HG02642 (cell line): ENCODE results near the gene PLEKHA5.
A peak's percentile ranks its signal among the peaks of the same experiment; 100 is the strongest.

Experiments used
- ATAC-seq: cut with Tn5 transposase; IDR thresholded peaks from one replicate; pipeline ENCODE4 v1.9.1; 2021; ENCODE audit warnings: mild to moderate bottlenecking; ENCODE audit not compliant: unreplicated experiment, poor library complexity

PLEKHA5 gene

DNA sequence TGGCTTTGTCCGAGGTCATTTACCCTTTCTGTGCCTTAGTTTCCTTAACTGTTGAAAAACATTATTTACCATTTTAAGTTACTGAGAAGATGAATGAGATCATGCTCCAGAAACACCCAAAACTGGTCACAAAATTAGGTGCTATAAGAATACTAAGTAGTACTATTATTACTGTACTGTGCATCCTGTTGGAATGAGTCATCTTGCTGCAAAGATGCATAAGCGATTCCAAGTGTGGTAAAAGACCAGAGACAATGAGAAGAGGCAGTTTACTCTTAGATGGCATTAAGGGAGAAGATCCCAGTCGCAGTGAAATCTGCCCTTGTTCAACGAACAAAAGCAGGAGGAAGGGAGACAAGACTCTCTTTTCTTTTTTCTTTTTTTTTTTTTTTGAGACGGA, 4.2 kb upstream of the PLEKHA5 start:
- ATAC-seq: no peak

- no peak for ATAC-seq
Observed at GRCh38 chr12:19127270-19127669, 2.3 kb upstream of the PLEKHA5 start.

GRCh38 chr12:19128485-19128884, 1.0 kb upstream of the PLEKHA5 start:
- ATAC-seq: no peak

DNA sequence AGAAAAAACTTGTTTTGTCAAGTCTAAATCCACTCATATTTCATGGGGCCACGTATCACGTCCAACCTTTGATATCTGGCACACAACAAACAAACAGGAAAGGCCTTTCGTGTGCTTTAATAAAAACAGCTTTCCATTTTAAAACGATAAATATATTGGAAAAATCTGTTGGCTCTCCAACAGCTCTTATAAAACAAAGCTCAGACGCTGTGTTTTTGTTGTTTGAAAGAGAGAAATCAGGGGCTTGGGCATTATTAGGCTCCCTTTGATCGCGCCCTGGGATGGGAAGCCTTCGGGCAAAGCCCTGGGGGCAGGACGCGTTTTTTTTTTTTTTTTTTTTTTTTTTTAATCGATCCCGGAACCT, 429 bp upstream of the PLEKHA5 start:
- no peak for ATAC-seq

DNA sequence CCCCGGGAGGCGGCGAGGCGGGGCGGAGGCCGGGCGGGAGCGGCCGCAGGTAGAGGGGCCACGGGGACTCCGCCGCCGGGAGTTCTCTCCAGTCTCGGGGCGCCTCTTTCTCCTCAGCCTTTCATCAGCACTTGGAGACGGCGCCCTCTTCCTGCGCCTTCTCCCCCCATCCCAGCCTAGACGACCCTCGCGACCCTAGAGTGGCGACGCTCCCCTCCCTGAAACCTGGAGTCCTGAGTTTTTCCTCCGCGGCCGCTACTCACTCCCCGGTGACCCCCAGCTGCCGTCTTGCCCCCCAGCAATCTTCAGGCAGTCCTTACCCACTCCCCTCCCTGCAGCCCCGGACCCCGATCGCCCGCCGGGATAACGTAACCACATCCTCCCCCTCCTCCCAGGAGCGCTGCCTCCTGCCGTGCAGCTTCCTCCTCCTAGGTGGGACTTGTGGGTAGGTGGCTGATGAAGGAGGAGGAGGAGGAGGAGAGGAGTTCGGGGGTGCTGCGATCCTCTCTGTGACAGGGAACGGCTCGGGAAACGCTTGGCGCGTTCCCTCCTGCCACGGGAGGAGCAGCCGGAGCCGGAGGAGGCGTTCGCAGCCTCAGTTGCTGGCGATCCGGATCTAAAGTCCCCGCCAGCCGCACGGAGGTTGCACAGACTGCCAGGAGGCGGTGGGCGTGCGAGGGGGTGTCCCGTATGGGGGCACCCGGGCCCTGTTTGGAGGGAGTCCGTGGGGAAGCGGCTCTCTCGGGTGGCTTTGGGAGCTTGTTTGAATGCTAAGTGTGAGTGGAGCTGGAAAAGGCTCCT, 891 bp downstream of the PLEKHA5 start:
- ATAC-seq: peak; percentile 28

- peak; percentile 8 for ATAC-seq
Observed at GRCh38 chr12:19131025-19131444, 1.5 kb downstream of the PLEKHA5 start.

- ATAC-seq: no peak
Observed at GRCh38 chr12:19138551-19138950, 9.0 kb downstream of the PLEKHA5 start.

GRCh38 chr12:19138956-19139355, 9.4 kb downstream of the PLEKHA5 start:
- no peak for ATAC-seq

DNA sequence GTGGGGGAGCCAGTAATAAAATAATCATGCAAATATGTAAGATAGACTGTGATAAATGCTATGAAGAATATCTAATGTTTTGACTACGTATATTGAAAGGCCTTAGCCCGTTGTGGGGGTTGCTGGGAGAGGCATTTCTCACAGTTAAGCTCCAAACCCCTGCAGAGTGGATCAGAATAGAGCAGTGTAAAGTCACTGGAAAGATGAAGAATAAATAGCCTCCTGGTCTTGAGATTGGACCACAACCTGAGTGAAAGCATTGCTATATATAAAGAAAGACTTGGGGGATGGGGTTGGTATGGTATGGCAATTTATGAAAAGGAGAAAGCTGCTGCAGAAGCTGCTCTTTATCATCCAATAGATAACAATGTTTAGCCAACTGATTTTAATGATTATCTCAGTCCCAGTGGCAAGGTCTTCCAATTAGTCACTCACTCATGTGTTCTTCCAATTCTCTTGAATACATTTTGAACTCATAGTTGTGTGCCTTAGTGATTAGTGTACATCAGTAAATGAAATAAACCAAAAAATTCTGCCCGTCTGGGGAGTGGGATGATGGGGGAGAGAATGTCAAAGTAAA, 10.2 kb downstream of the PLEKHA5 start:
- no peak for ATAC-seq

DNA sequence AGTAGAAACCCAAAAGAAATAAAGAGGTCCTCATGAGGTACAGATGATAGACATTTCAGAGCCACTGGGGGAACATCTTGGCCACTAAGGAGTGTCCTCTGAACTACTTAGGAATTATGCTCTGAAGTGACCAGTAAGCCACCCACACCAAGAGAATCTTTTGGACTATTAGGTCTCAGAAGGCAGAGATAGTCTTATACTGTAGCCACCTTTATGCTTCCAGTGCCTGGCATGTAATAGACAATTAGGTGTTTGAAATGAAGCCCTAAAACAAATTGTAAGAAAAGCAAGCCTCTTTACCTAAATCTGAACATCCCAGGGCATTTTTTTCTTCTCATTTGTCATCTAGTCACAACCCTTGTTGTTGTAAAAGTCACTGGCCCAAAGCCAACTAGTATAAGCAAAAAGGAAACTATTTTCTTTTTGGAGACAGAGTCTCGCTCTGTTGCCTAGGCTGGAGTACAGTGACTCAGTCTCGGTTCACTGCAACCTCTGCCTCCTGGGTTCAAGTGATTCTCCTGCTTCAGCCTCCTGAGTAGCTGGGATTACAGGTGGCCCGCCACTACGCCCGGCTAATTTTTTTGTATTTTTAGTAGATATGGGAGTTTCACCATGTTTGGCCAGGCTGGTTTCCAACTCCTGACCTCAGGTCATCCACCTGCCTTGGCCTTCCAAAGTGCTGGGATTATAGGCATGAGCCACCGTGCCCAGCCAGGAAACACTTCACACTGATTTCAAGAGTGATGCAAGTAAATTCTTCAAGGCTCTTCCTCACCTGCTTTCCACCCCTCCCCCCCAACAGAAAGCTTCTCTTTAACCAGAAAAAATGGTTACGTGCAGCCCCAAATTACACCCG, 11.1 kb downstream of the PLEKHA5 start:
- ATAC-seq: no peak

GRCh38 chr12:19142499-19142898, 13.0 kb downstream of the PLEKHA5 start:
- no peak for ATAC-seq

DNA sequence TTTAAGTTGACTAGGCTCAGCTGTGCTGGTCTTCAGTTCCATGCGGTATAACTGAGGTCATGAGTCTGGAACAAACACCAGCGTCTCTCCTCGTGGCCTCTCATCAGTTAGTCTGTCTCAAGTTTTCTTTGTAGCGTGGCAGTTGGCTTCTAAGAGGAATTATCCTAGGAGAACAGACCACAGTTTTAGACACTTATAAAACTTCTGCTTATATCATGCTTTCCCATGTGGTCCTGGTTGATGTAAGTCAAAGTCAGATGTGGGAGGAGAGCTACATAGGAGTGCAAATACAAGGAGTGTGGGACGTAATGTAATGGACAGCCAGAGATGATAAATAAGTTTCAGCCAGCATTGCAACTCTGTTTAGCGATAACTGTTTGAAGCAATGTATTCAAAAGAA, 14.8 kb downstream of the PLEKHA5 start:
- ATAC-seq: no peak

- ATAC-seq: no peak
Observed at GRCh38 chr12:19144985-19145384, 15.5 kb downstream of the PLEKHA5 start.

DNA sequence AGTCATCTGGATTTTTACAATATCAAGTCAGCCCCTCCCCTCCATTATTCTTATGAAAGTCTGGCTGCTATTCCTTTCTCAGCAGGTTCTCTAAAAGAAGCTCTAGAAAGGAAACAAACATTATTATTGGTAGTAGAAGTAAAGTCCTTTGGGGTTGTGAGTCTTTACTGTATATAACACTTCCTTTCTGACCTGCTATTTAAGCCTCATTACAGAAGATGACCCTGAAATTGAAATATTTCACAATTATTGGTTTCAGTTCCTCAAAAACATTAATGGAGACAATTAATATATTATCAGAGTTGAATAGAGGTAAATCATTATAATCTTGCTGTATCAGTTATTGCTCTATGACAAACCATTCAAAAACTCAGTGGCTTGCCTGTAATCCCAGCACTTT, 19.3 kb downstream of the PLEKHA5 start:
- ATAC-seq: no peak

DNA sequence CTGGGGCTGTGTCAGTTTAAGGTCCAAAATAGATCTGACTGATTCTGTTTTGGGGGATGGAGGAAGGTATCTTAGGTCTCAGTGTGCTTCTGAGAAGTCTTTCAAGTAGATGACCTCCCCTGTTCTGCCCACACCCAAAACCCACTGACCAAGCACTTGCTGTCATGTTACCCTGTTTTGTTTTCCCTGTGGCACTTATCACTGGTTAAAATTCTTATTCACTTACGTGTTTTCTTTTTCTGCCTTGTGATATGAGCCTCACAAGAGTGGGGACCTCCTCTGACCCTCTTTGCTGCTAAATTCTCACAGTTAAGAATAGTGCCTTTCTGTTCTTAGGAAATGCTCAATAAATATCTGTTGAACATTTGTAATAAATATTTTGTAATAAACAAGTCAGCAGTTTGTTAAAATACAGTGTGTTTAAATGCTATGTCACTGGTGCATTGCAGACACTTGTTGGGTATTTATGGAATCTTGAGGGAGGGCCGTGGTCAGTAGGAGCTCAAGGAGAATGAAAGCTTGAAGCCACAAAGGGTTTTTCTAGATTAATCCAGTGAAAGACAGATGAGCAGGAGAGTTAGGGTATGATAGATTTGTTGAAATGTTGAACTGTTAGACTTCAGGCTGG, 20.9 kb downstream of the PLEKHA5 start:
- ATAC-seq: no peak

DNA sequence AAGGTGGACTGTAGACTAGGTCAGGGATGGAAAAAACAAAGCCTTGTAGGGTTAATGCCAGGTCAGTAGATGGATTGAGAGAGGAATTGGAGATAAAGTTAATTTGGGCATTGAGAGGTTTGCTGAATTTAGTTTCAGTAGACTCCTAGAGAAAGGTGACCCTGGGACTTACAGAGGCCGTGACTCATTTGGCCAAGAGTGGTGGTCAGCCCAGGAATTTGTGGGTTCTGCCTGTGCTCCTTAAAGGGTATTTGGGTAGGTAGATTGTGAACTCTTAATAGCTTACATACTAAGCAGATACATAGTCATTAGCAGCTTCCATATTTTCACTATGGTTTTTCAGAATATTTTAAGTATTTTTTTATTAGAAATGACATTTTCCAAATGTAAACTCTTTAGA, 21.8 kb downstream of the PLEKHA5 start:
- no peak for ATAC-seq

DNA sequence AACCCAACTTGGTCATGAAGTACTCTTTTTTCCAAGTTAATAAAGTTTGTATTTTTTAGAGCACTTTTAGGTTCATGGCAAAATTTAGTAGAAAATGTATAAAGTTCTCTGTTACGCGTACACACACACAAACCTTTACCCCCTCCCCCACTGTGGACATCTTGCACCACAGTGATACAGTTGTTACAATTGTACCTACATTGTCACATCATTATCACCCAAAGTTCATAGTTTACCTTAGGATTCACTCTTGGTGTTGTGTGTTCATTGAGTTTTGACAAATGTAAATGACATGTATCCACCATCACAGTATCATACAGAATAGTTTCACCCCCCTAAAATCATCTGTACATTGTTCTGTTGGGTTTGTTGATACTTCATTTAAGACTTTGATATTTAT, 23.9 kb downstream of the PLEKHA5 start:
- no peak for ATAC-seq

DNA sequence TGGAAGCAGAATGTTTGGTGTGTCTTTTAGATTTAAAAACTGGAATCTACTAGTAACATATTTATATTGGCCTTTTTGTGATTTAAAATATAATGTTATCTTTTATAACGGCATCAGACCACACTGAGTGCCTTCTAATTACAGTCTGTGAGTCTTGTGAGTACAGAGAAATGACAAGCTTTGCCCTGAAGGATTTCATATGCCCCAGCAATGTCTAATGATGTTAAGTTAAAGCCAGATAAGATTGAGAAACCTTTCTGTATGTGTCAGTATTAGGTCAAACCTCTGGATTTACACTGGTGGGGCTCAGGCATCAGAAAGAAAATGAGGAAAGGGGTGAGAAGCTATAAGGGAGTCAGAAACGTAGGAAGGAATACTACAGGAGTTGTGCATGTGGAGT, 25.2 kb downstream of the PLEKHA5 start:
- ATAC-seq: no peak

- ATAC-seq: no peak
Observed at GRCh38 chr12:19155981-19156734, 26.6 kb downstream of the PLEKHA5 start.

DNA sequence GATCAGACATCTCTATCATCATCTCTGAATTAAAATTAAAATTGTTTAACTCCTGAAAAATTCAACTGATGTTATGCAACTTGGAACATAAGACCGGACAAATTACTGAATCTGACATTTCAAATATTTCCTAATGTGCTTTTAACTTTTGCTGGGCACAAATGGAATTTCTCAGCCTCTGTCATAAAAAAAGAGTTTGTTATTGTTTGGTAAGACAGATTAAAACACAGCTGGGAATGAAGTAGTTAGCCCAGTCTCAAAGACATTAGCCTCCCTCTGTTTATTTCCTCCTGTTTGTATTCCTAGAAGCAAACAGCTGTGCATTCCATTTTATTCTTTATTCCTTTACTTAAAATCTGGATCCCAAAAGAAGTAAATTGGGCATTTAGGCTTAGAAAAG, 29.4 kb downstream of the PLEKHA5 start:
- ATAC-seq: no peak
